GM23338 (cell line): Measurements from ENCODE around the gene NFATC1.

Source experiments
- CREB1 ChIP-seq: fragments of 250-450 bp; sonication (Bioruptor Pico); IDR thresholded peaks from 2 replicates; pipeline ENCODE4 v1.5.0; 2020; ENCODE audit warnings: low read depth, mild to moderate bottlenecking, moderate library complexity
- ETS1 ChIP-seq: IDR thresholded peaks from 2 replicates; pipeline ENCODE4 v1.6.1; 2016; ENCODE audit warnings: antibody characterized with exemption
- EZH2 ChIP-seq: fragments of 200-600 bp; sonication (generic); IDR thresholded peaks from one replicate; pipeline ENCODE4 v1.8.0; 2017; ENCODE audit warnings: antibody characterized with exemption, mild to moderate bottlenecking, low read depth; ENCODE audit not compliant: unreplicated experiment
- EZH2phosphoT487 ChIP-seq: fragments of 200-600 bp; sonication (generic); IDR thresholded peaks from one replicate; pipeline ENCODE4 v1.8.1; 2018; ENCODE audit warnings: antibody characterized with exemption; ENCODE audit not compliant: unreplicated experiment
- JUNB ChIP-seq: IDR thresholded peaks from one replicate; pipeline ENCODE4 v1.6.1; 2016; ENCODE audit warnings: antibody characterized with exemption; ENCODE audit not compliant: unreplicated experiment
- NANOG ChIP-seq: IDR thresholded peaks from 2 replicates; pipeline ENCODE4 v1.6.1; 2016; ENCODE audit warnings: antibody characterized with exemption, borderline replicate concordance
- POLR2AphosphoS5 ChIP-seq: IDR thresholded peaks from 2 replicates; pipeline ENCODE4 v1.6.1; 2016; ENCODE audit warnings: antibody characterized with exemption, low read depth
- STAT1 ChIP-seq: IDR thresholded peaks from one replicate; pipeline ENCODE4 v1.6.1; 2016; ENCODE audit warnings: antibody characterized with exemption; ENCODE audit not compliant: unreplicated experiment
- TF ChIP-seq, protein P1 (sequence below), 2 experiments: fragments of 200-600 bp in 1 of 2; sonication (generic) in 1 of 2; conservative IDR thresholded peaks; 2 replicates each; pipeline versions ENCODE4 v1.5.1 to v1.6.1; 2016 to 2017; ENCODE audit warnings: antibody characterized with exemption in 2 of 2, low read depth in 2 of 2, mild to moderate bottlenecking in 2 of 2, moderate library complexity in 1 of 2
- TF ChIP-seq, protein P2 (sequence below): IDR thresholded peaks from one replicate; pipeline ENCODE4 v1.6.1; 2018; ENCODE audit warnings: antibody characterized with exemption; ENCODE audit not compliant: unreplicated experiment

DNA sequence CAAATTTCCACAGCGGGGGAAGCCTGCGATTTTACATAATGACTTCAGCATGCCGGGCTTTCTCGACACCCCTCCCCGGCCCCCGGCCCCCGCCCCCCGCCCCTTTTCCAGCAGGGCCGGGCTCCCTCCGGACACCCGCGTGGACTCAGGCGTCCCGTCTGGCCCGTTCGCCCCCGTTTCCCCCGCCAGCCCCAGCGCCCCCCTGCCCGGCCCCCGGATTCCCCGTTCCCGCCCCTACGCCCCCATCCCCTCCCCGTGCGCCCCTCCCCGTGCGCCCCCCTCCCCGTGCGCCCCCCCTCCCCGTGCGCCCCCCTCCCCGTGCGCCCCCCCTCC lies 456 bp upstream of the NFATC1 start:
- TF ChIP-seq, protein P1, sequence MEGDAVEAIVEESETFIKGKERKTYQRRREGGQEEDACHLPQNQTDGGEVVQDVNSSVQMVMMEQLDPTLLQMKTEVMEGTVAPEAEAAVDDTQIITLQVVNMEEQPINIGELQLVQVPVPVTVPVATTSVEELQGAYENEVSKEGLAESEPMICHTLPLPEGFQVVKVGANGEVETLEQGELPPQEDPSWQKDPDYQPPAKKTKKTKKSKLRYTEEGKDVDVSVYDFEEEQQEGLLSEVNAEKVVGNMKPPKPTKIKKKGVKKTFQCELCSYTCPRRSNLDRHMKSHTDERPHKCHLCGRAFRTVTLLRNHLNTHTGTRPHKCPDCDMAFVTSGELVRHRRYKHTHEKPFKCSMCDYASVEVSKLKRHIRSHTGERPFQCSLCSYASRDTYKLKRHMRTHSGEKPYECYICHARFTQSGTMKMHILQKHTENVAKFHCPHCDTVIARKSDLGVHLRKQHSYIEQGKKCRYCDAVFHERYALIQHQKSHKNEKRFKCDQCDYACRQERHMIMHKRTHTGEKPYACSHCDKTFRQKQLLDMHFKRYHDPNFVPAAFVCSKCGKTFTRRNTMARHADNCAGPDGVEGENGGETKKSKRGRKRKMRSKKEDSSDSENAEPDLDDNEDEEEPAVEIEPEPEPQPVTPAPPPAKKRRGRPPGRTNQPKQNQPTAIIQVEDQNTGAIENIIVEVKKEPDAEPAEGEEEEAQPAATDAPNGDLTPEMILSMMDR (conservative IDR thresholded peaks at IDR 0.05; ENCODE audit: low read depth in 2 of 2) = no peak
- TF ChIP-seq, protein P2, sequence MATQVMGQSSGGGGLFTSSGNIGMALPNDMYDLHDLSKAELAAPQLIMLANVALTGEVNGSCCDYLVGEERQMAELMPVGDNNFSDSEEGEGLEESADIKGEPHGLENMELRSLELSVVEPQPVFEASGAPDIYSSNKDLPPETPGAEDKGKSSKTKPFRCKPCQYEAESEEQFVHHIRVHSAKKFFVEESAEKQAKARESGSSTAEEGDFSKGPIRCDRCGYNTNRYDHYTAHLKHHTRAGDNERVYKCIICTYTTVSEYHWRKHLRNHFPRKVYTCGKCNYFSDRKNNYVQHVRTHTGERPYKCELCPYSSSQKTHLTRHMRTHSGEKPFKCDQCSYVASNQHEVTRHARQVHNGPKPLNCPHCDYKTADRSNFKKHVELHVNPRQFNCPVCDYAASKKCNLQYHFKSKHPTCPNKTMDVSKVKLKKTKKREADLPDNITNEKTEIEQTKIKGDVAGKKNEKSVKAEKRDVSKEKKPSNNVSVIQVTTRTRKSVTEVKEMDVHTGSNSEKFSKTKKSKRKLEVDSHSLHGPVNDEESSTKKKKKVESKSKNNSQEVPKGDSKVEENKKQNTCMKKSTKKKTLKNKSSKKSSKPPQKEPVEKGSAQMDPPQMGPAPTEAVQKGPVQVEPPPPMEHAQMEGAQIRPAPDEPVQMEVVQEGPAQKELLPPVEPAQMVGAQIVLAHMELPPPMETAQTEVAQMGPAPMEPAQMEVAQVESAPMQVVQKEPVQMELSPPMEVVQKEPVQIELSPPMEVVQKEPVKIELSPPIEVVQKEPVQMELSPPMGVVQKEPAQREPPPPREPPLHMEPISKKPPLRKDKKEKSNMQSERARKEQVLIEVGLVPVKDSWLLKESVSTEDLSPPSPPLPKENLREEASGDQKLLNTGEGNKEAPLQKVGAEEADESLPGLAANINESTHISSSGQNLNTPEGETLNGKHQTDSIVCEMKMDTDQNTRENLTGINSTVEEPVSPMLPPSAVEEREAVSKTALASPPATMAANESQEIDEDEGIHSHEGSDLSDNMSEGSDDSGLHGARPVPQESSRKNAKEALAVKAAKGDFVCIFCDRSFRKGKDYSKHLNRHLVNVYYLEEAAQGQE = no peak
- no peak for TF ChIP-seq EZH2phosphoT487
- TF ChIP-seq EZH2 = no peak
- no peak for TF ChIP-seq POLR2AphosphoS5
- TF ChIP-seq CREB1 = no peak
- no peak for TF ChIP-seq JUNB
- no peak for TF ChIP-seq ETS1
- no peak for TF ChIP-seq NANOG
- no peak for TF ChIP-seq STAT1
